ENCODE measurements around the gene U2AF1L4. TPM values are rescaled to one million over a fixed set of nuclear protein-coding genes. Genes with fewer than 3 reads are reported as not detected.
A peak's percentile ranks its signal among the peaks of the same experiment; 100 is the strongest.

Gene U2AF1L4
- total RNA-seq, 2 experiments from 2014 or later, result 16.1 to 35.2 TPM

- intact Hi-C loops (cut with micrococcal nuclease; ENCODE audit: unreplicated experiment), result loop anchor here (1.0 to 5.0 kb wide), 3 partner anchors 9 to 145 kb away; partner anchors contain the start of genes HCST, KMT2B, LIN37 and NFKBID
- ChIA-PET POLR2A (no interaction called here), CTCF (ENCODE audit: unreplicated experiment) (no interaction called here)
- H3K27ac ChIP-seq (ENCODE audit: low read depth, low read length, poor library complexity, severe bottlenecking), result peak overlapping the region; percentile 59
- 0 out of 2 replicates have a peak, but pooled peaks cover 8% of the 10 kb centered on the region for H3K9me3 ChIP-seq (ENCODE audit: low read length)
- peaks cover 21% of the 10 kb centered on the region for H3K4me1 ChIP-seq (ENCODE audit: insufficient read depth, low read length, poor library complexity, severe bottlenecking)
- TF ChIP-seq CTCF (conservative IDR thresholded peaks at IDR 0.05; ENCODE audit: low read length) (no peak), EZH2phosphoT487 (IDR thresholded peaks at IDR 0.05; ENCODE audit: borderline replicate concordance, low read depth, low read length) (no peak)
- peaks cover 28% of the 10 kb centered on the region for H3K36me3 ChIP-seq (ENCODE audit: insufficient read depth, low read length)
- peak overlapping the region; percentile 96 for H3K4me3 ChIP-seq (ENCODE audit: low read depth, low read length, poor library complexity, severe bottlenecking)
- H2AFZ ChIP-seq (ENCODE audit: low read length), result peak overlapping the region; percentile 12; the same call in 1 of the 2 replicates
- no peaks in the 10 kb centered on the region for H4K20me1 ChIP-seq (ENCODE audit: insufficient read depth, low read length)
- H3K79me2 ChIP-seq (ENCODE audit: insufficient read depth, low read depth, low read length), result peaks cover 13% of the 10 kb centered on the region; the same call in 1 of the 2 replicates
- H3K9me2 ChIP-seq (ENCODE audit: insufficient read depth, low read length), result no peaks in the 10 kb centered on the region
- TSS peak; percentile 94 for BruUV-seq (replicated peaks)
- H3K4me2 ChIP-seq (ENCODE audit: low read length), result peak overlapping the region; percentile 66
- DNase-seq (ENCODE audit: low spot score), result no peak
These were observed 12.1 kb upstream of the U2AF1L4 start for GRCh38 chr19:35757231-35757748.

GRCh38 chr19:35756377-35757230 lies 11.4 kb upstream of the U2AF1L4 start, which contains the start of gene HSPB6:
Gene HSPB6 (minus strand): TSS chr19:35757029. CDS start chr19:35757008, 21 bp downstream.
- Histone ChIP-seq H3K9me3 (ENCODE audit: low read length) (0 out of 2 replicates have a peak, but pooled peaks cover 8% of the 10 kb centered on the region), H3K4me2 (ENCODE audit: low read length) (peak within 1 kb of the TSS; percentile 66), H2AFZ (ENCODE audit: low read length) (peak within 1 kb of the TSS; percentile 12; the same call in 1 of the 2 replicates), H4K20me1 (ENCODE audit: insufficient read depth, low read length) (no peaks in the 10 kb centered on the region), H3K79me2 (ENCODE audit: insufficient read depth, low read depth, low read length) (peaks cover 13% of the 10 kb centered on the region; the same call in 1 of the 2 replicates), H3K4me1 (ENCODE audit: insufficient read depth, low read length, poor library complexity, severe bottlenecking) (peaks cover 21% of the 10 kb centered on the region), H3K9me2 (ENCODE audit: insufficient read depth, low read length) (no peaks in the 10 kb centered on the region), H3K4me3 (ENCODE audit: low read depth, low read length, poor library complexity, severe bottlenecking) (peak within 1 kb of the TSS; percentile 96), H3K36me3 (ENCODE audit: insufficient read depth, low read length) (peaks cover 22% of the 10 kb centered on the region), H3K27ac (ENCODE audit: low read depth, low read length, poor library complexity, severe bottlenecking) (peak within 1 kb of the TSS; percentile 59)
- TF ChIP-seq EZH2phosphoT487 (IDR thresholded peaks at IDR 0.05; ENCODE audit: borderline replicate concordance, low read depth, low read length) (no peak), CTCF (conservative IDR thresholded peaks at IDR 0.05; ENCODE audit: low read length) (no peak)
- CTCF ChIA-PET (ENCODE audit: unreplicated experiment), result no interaction called here
- no TSS peak for BruUV-seq (replicated peaks)
- POLR2A ChIA-PET, result no interaction called here
- intact Hi-C loops (cut with micrococcal nuclease; ENCODE audit: unreplicated experiment), result loop anchor here (1.0 to 5.0 kb wide), 3 partner anchors 8 to 146 kb away; partner anchors contain the start of genes HCST, KMT2B, LIN37 and NFKBID
- no peak for DNase-seq (ENCODE audit: low spot score)

All from OCI-LY7 (cell line).